Mucosa of descending colon (tissue), 3 donors: ENCODE measurements around the gene OVAAL. TPM values are rescaled to one million over a fixed set of nuclear protein-coding genes. Genes with fewer than 3 reads are reported as not detected.

Experiments
- ATAC-seq: fragments of 200-7000 bp; cut with Tn5 transposase; one replicate; pipeline ENCODE4 v1.9.1; 2020; ENCODE audit warnings: mild to moderate bottlenecking, moderate library complexity
- DNase-seq, 3 donors: peaks; one replicate each; pipeline ENCODE4 v3.0.0-alpha.2; 2020
- H3K36me3 ChIP-seq: fragments of 200-600 bp; one replicate; pipeline ENCODE4 v1.8.0; 2021; ENCODE audit warnings: low read depth, mild to moderate bottlenecking
- H3K4me1 ChIP-seq: fragments of 200-600 bp; one replicate; pipeline ENCODE4 v1.8.0; 2021; ENCODE audit warnings: low read depth, mild to moderate bottlenecking
- H3K4me3 ChIP-seq: fragments of 200-600 bp; one replicate; pipeline ENCODE4 v1.8.0; 2021; ENCODE audit warnings: mild to moderate bottlenecking
- H3K9me3 ChIP-seq: fragments of 200-600 bp; one replicate; pipeline ENCODE4 v1.8.0; 2021; ENCODE audit warnings: mild to moderate bottlenecking
- CTCF ChIP-seq: fragments of 200-600 bp; IDR thresholded peaks from one replicate; pipeline ENCODE4 v1.8.0; 2022; ENCODE audit warnings: antibody characterized with exemption, mild to moderate bottlenecking
- intact Hi-C, 2 donors: fragments of 100-400 bp; cut with DNase I in 1 of 2; cut with micrococcal nuclease in 1 of 2; formaldehyde crosslinking; loops; one replicate each; pipeline versions ENCODE4 v1.11.0 to v1.11.1; 2022; cut with DNase I, micrococcal nuclease
- total RNA-seq, 3 donors: library from RNA; stranded (reverse); fragmentation: NEBNext Ultra II Directional in 2 of 3; extraction: Animal tissue kit (Norgen Biotek cat#: 25700) in 2 of 3; gene quantifications; one replicate each; pipeline versions ENCODE4 v1.2.1 to v1.2.4, GENCODE V29; 2021 to 2023
- donor health status: DM: no; HTN: no; CAD: no; lungs with moderate emphysema.
- donor health status: DM: no; HTN: no; CAD: no.
- donor health status: DM: no; HTN: yes; CAD: no.

Gene OVAAL
- total RNA-seq, 3 donors from 2014 or later, result not detected

DNA sequence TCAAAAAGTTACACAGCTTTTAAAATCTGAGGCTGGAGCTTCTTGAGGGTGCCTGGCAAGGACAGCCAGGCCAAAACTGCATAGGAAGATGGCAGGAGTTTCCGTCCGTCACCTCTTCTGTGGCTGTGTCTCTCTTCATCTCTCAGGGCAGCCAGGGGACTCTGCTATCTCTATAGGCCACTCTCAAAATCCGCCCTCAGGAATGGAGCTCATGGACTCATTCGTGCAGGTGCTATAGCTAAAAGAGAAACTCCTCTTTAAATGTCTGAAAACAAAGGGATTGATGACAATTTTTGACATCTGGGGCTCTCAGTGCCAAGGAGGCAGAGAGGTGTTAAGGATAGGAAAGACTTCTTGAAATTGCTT, 27.2 kb downstream of the OVAAL start:
- Histone ChIP-seq H3K4me3 (no peak overlapping the region), H3K9me3 (no peaks in the 10 kb centered on the region), H3K36me3 (no peaks in the 10 kb centered on the region), H3K4me1 (no peaks in the 10 kb centered on the region)
- ATAC-seq (no peak), DNase-seq (no peak)
- TF ChIP-seq CTCF, result no peak
- intact Hi-C loops, result no loop called here

DNA sequence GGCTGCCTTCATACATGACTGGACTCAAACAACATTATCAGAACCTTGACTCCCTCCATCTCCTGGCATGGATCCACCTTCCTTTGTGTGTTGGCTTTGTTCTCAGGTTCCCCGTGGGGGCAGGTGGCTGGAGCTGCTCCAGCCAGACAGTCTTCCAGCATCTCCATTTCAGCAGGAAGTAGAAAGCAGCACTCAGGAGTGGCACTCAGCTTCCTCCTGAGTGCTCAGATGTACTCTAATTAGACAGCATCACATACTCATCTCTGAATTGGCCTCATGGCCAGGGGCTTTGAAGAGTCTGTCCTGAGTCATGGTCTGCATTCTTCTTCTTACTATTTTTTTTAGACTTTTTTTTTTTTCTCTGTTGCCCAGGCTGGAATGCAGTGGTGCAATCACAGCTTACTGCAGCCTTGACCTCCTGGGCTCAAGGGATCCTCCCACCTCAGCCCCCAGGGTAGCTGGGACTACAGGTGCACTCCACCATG, 27.9 kb downstream of the OVAAL start:
- intact Hi-C loops, result no loop called here
- DNase-seq, result peak; percentile 40 to 53 (median 40)
- Histone ChIP-seq H3K4me3 (no peak overlapping the region), H3K9me3 (no peaks in the 10 kb centered on the region), H3K4me1 (no peaks in the 10 kb centered on the region), H3K36me3 (no peaks in the 10 kb centered on the region)
- peak; percentile 87 for ATAC-seq
- TF ChIP-seq CTCF, result no peak

DNA sequence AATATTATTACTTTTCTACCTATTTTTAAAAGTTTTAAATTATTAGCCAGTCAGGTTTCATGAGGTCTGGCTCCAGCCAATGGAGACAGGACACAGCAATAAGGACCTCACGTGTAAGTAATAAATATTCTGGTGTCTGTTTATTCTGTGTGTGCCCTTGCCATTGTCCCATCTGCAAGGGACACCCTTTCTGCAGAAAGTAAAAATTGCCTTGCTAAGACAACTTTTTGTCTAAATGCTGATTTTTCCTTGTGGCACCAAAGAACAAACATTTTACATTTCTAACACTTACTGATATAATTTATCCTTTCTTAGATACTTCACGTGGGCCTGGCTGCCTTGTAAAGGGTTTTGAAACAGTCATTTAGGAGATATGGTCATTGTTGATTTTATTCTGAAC, 29.4 kb downstream of the OVAAL start:
- intact Hi-C loops, result no loop called here
- no peaks in the 10 kb centered on the region for H3K9me3 ChIP-seq
- DNase-seq (no peak), ATAC-seq (no peak)
- H3K4me3 ChIP-seq, result no peak overlapping the region
- no peak for TF ChIP-seq CTCF
- H3K36me3 ChIP-seq, result no peaks in the 10 kb centered on the region
- no peaks in the 10 kb centered on the region for H3K4me1 ChIP-seq

- DNase-seq, result no peak
- Histone ChIP-seq H3K4me3 (no peak overlapping the region), H3K9me3 (no peaks in the 10 kb centered on the region), H3K36me3 (no peaks in the 10 kb centered on the region), H3K4me1 (no peaks in the 10 kb centered on the region)
- intact Hi-C loops, result no loop called here
- TF ChIP-seq CTCF, result no peak
- no peak for ATAC-seq
These were observed 32.1 kb downstream of the OVAAL start for GRCh38 chr1:180590889-180591288.

DNA sequence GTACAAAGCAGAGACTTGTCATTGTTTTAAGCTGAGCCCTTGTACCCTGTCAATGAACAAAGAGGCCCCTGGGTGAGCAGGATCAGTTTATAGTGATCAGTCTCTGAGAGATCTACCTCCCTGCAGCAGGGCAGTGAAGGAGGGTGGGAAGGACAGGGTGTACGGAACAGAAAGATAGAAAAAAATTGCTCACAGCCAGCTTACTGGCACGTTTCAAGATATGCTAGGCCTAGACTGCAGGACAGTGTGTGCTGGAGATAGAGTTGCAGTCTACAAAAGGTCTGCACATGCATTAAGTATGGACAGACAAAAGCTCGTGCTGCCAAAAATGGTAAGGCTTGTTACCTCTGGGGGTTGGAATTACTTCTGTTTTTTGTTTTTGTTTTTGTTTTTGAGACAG, 34.6 kb downstream of the OVAAL start:
- no peak for TF ChIP-seq CTCF
- intact Hi-C loops, result no loop called here
- ATAC-seq, result no peak

DNA sequence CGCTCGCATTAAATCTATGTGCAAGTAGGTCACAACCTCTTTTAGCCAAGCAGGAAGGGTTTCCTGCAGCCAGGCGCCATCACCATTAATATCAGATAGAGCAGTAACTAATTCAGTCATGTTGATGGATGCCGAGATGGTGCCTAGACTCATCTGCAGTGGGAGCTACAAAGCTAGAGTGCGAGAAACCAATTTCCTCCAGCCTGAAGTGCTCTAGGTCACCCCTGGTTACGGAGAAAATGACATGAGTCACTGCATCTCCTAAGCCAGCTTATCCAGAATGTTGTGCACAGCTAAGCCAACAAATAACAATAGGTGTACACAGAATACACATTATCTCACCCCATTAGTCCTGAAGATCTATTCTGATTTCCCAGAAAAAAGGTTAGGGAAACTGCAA, 36.0 kb downstream of the OVAAL start:
- intact Hi-C loops, result no loop called here
- DNase-seq (no peak), ATAC-seq (no peak)
- no peaks in the 10 kb centered on the region for H3K36me3 ChIP-seq
- no peaks in the 10 kb centered on the region for H3K4me1 ChIP-seq
- no peak overlapping the region for H3K4me3 ChIP-seq
- TF ChIP-seq CTCF, result no peak
- no peaks in the 10 kb centered on the region for H3K9me3 ChIP-seq

More for the DNA sequence above, 34.6 kb downstream of the OVAAL start:
- H3K36me3 ChIP-seq, result no peaks in the 10 kb centered on the region
- no peak overlapping the region for H3K4me3 ChIP-seq
- no peak for DNase-seq
- no peaks in the 10 kb centered on the region for H3K4me1 ChIP-seq
- no peaks in the 10 kb centered on the region for H3K9me3 ChIP-seq
